GM13976 (cell line): ENCODE measurements around the gene KREMEN1.
"Not testable (repeated sequence)": the region's sequence is repeated elsewhere in the genome, so short reads cannot be mapped to it uniquely, and the experiment has no call there.

Experiments used
- DNase-seq: peaks from one replicate; pipeline ENCODE4 v3.0.0; 2012; ENCODE audit warnings: low spot score
- in situ Hi-C: fragments of 300-500 bp; cut with MboI; formaldehyde crosslinking; loops from one replicate; pipeline ENCODE4 v1.12.0; 2022; ENCODE audit warnings: low sequenced_read_pairs, mixed read lengths, inconsistent platforms; ENCODE audit not compliant: unreplicated experiment
- TF ChIP-seq, protein P1 (sequence below): IDR thresholded peaks from 2 replicates; pipeline ENCODE4 v1.5.1; 2012; ENCODE audit warnings: borderline replicate concordance, mild to moderate bottlenecking; ENCODE audit not compliant: insufficient read depth; ENCODE audit errors: extremely low read depth, missing control alignments, control extremely low read depth

The KREMEN1 gene

DNA sequence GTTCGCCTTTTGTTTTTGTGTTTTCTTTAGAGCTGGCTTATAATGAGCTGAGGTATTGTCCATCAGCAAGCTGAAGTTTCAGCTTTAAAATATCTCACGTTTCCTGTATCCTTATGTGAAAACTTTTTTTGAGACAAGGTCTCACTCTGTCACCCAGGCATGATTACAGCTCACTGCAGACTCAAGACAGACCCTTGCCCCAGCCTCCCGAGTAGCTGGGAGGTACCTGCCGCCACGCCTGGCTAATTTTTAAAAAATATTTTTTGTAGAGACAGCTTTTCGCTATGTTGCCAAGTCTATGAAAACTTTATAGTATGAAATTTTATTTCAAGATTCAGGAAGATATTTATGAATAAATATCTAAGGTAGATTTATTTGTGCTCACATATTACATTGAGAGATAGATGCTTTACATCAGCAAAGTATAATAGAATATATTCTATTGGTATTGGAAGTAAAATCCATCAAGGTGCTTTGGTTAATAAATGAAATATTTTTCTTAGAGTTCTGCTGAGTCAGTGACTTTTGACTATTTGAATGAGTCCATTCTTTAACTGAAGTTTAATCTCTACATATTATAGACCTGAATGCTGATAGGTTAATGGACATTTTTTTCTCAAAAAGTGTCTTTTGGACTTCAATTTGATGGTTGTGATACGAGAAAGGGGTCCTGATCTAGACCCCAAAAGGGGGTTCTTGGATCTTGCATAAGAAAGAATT lies 10.2 kb downstream of the KREMEN1 start:
- in situ Hi-C loops: no loop called here
- TF ChIP-seq, protein P1, sequence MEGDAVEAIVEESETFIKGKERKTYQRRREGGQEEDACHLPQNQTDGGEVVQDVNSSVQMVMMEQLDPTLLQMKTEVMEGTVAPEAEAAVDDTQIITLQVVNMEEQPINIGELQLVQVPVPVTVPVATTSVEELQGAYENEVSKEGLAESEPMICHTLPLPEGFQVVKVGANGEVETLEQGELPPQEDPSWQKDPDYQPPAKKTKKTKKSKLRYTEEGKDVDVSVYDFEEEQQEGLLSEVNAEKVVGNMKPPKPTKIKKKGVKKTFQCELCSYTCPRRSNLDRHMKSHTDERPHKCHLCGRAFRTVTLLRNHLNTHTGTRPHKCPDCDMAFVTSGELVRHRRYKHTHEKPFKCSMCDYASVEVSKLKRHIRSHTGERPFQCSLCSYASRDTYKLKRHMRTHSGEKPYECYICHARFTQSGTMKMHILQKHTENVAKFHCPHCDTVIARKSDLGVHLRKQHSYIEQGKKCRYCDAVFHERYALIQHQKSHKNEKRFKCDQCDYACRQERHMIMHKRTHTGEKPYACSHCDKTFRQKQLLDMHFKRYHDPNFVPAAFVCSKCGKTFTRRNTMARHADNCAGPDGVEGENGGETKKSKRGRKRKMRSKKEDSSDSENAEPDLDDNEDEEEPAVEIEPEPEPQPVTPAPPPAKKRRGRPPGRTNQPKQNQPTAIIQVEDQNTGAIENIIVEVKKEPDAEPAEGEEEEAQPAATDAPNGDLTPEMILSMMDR: no peak
- no peak for DNase-seq

DNA sequence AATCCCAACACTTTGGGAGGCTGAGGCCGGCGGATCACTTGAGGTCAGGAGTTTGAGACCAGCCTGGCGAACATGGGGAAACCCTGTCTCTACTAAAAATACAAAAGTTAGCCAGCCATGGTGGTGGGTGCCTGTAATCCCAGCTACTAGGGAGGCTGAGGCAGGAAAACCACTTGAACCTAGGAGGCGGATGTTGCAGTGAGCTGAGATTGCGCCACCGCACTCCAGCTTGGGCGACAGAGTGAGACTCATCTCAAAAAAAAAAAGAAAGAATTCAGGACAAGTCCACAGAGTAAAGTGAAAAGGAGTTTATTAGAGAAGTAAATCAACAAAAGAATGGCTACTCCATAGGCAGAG lies 10.7 kb downstream of the KREMEN1 start:
- DNase-seq, in situ Hi-C loops: not testable (repeated sequence)

DNA sequence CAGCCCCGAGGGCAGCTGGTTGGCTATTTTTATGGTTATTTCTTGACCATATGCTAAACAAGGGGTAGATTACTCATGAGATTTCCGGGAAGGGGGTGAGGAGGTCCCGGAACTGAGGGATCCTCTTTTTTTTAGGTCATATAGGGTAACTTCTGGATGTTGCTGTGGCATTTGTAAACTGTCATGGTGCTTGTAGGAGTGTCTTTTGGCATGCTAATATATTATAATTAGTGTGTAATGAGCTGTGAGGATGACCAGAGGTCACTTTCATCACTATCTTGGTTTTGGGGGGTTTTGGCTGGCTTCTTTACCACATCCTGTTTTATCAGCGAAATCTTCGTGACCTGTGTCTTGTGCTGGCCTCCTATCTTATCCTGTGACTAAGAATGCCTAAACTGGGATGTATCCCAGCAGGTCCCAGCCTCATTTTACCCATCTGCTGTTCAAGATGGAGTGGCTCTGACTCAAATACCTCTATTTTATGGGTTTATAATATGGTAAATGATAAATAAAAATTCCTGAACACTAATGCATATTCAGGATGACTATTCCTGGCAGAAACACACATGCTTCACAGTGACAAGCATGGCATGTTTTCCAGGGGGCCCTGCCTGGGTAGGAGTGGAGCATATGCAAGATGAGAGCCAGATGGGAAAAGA lies 11.2 kb downstream of the KREMEN1 start:
- TF ChIP-seq, protein P1: no peak
- no peak for DNase-seq
- in situ Hi-C loops: no loop called here

DNA sequence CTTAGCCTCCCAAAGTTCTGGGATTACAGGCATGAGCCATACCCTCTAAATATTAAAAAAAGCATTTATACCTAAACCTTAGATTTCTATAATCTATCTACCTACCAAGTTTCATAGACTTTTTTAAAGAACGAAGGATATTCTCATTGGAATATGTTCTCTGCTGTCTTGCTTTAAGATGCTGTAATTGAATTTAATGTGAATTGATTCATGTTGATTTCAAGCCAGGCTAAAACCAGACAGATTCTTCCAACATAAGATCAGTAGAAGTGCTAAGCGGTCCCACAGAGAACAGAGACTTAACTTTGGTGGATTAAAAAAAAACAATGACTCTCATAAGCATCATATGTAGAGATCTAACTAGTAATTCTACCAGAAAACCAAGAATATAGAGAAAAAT lies 14.2 kb downstream of the KREMEN1 start:
- no peak for DNase-seq
- TF ChIP-seq, protein P1: no peak
- in situ Hi-C loops: no loop called here

DNA sequence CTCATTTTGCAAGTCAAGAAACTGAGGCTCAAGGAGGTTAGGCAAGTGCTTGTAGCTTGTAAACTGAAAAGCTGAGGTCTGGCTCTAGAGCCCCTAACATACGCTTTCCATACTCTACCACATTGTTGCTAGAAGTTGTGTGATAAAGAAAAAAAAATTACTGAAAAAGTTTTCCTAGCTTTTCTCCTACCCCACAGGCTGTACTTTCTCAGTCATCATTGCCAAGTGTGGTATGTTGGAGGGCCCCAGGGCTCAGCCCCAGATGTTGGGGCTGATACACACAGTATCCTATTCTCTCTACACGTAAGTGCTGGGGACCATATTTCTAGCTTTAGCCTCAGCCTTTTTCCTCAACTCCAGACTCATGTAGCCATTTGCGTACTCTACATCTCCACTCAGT lies 16.0 kb downstream of the KREMEN1 start:
- no peak for DNase-seq
- TF ChIP-seq, protein P1: no peak
- in situ Hi-C loops: no loop called here

DNA sequence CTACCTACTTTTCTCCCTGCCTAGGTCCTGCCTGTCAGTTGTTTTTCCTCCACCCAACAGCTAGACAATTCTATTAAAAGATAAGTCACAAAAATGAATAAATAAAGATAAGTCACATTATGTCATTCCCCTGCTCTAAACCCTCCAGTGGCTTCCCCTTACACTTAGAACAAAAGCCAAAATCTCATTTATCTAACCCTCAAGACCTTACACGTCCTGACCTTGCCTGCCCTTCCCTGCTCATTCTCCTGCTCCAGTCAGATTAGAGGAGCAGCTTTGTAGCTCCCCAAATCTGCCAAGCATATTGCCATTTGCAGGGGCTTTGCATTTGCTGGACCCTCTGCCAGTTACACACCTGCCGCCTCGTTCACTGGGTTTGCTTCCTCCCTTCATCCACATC lies 16.7 kb downstream of the KREMEN1 start:
- TF ChIP-seq, protein P1: no peak
- in situ Hi-C loops: no loop called here
- no peak for DNase-seq

DNA sequence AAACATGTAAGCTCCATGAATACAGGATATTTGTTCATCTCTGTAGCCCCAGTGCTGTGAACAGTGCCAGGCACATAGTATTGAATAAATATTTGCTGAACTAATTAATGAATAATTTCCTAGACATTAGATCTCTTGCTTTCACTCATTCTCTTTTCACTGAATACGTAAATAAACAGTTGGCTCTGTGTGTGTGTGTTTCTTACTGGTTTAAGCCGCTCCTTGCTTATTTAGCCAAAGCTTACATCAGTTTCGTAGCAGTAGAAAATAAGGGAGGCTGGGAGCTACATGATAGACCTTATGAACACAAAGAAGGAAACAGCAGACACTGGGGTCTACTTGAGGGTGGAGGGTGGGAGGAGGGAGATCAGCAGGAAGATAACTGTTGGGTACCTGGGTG lies 17.2 kb downstream of the KREMEN1 start:
- TF ChIP-seq, protein P1: no peak
- in situ Hi-C loops: no loop called here
- no peak for DNase-seq
